Ovary (tissue), 3 donors: ENCODE data around the gene PBX4.

ENCODE experiments used
- EP300 ChIP-seq: sonication (generic); formaldehyde crosslinking; IDR thresholded peaks from one replicate; pipeline ENCODE4 v1.6.1; 2017; ENCODE audit warnings: antibody characterized with exemption
- POLR2A ChIP-seq: fragments of 450-650 bp; IDR thresholded peaks from one replicate; pipeline ENCODE4 v1.6.1; 2017; ENCODE audit warnings: antibody characterized with exemption, mild to moderate bottlenecking, moderate library complexity
- TF ChIP-seq, protein P1 (sequence below), 3 donors: fragments of 450-650 bp in 2 of 3; fragments of 200-600 bp in 1 of 3; IDR thresholded peaks; one replicate each; pipeline versions ENCODE4 v1.5.1 to v1.8.0; 2016 to 2022; ENCODE audit warnings: antibody characterized with exemption in 3 of 3, mild to moderate bottlenecking in 1 of 3
- donor health status: DM: no; HTN: no; CAD: no.

- TF ChIP-seq, protein P1, sequence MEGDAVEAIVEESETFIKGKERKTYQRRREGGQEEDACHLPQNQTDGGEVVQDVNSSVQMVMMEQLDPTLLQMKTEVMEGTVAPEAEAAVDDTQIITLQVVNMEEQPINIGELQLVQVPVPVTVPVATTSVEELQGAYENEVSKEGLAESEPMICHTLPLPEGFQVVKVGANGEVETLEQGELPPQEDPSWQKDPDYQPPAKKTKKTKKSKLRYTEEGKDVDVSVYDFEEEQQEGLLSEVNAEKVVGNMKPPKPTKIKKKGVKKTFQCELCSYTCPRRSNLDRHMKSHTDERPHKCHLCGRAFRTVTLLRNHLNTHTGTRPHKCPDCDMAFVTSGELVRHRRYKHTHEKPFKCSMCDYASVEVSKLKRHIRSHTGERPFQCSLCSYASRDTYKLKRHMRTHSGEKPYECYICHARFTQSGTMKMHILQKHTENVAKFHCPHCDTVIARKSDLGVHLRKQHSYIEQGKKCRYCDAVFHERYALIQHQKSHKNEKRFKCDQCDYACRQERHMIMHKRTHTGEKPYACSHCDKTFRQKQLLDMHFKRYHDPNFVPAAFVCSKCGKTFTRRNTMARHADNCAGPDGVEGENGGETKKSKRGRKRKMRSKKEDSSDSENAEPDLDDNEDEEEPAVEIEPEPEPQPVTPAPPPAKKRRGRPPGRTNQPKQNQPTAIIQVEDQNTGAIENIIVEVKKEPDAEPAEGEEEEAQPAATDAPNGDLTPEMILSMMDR (IDR thresholded peaks at IDR 0.05), result no peak
- TF ChIP-seq POLR2A, result no peak
- no peak for TF ChIP-seq EP300
Observed at GRCh38 chr19:19627621-19628500, 9.4 kb upstream of the PBX4 start, which contains the start of gene LPAR2.
